GM21515 (cell line): ENCODE measurements around the gene UCK2.

Experiments used
- ATAC-seq: cut with Tn5 transposase; IDR thresholded peaks from one replicate; pipeline ENCODE4 v1.9.1; 2021; ENCODE audit not compliant: unreplicated experiment

UCK2 gene

GRCh38 chr1:165897326-165898303 lies 70.2 kb downstream of the UCK2 start:
- no peak for ATAC-seq

- ATAC-seq: no peak
Measured at GRCh38 chr1:165898837-165899236, 71.4 kb downstream of the UCK2 start.

- no peak for ATAC-seq
Measured at GRCh38 chr1:165899461-165899941, 72.1 kb downstream of the UCK2 start.

GRCh38 chr1:165900576-165901380 lies 73.4 kb downstream of the UCK2 start:
- ATAC-seq: no peak

- ATAC-seq: no peak
Measured at GRCh38 chr1:165902565-165902964, 75.2 kb downstream of the UCK2 start.

- ATAC-seq: no peak
Measured at GRCh38 chr1:165903672-165904071, 76.3 kb downstream of the UCK2 start.

- ATAC-seq: no peak
Measured at GRCh38 chr1:165904948-165905347, 77.5 kb downstream of the UCK2 start.

GRCh38 chr1:165905853-165906252 lies 78.4 kb downstream of the UCK2 start:
- ATAC-seq: no peak

- ATAC-seq: no peak
Measured at GRCh38 chr1:165907256-165907857, 79.9 kb downstream of the UCK2 start.

GRCh38 chr1:165910764-165911421 lies 83.5 kb downstream of the UCK2 start:
- ATAC-seq: no peak

GRCh38 chr1:165911609-165912281 lies 84.3 kb downstream of the UCK2 start:
- no peak for ATAC-seq

GRCh38 chr1:165912638-165913037 lies 85.2 kb downstream of the UCK2 start:
- no peak for ATAC-seq

- peak; percentile 89 for ATAC-seq
Measured at GRCh38 chr1:165914136-165914798, 86.9 kb downstream of the UCK2 start.

GRCh38 chr1:165915480-165915879 lies 88.1 kb downstream of the UCK2 start:
- no peak for ATAC-seq

- ATAC-seq: no peak
Measured at GRCh38 chr1:165915932-165916348, 88.5 kb downstream of the UCK2 start.

GRCh38 chr1:165917166-165917565 lies 89.8 kb downstream of the UCK2 start:
- ATAC-seq: no peak

GRCh38 chr1:165924117-165924516 lies 96.7 kb downstream of the UCK2 start:
- no peak for ATAC-seq

GRCh38 chr1:165925498-165926079 lies 98.2 kb downstream of the UCK2 start:
- ATAC-seq: no peak

GRCh38 chr1:165927169-165927568 lies 99.8 kb downstream of the UCK2 start:
- peak; percentile 79 for ATAC-seq
